H7 (cell line): ENCODE data around the gene SMO. TPM values are rescaled to one million over a fixed set of nuclear protein-coding genes. Genes with fewer than 3 reads are reported as not detected.
A peak's percentile ranks its signal among the peaks of the same experiment; 100 is the strongest.

Source experiments
- DNase-seq: peaks from one replicate; pipeline ENCODE4 v3.0.0; 2012
- H3K27me3 ChIP-seq: 2 replicates; pipeline ENCODE4 v1.6.0; 2011; ENCODE audit warnings: mild to moderate bottlenecking, low read length; ENCODE audit not compliant: control insufficient read depth, insufficient read depth
- H3K36me3 ChIP-seq: replicated peaks from 2 replicates; pipeline ENCODE4 v1.5.1; 2011; ENCODE audit warnings: low read length; ENCODE audit not compliant: control insufficient read depth, insufficient read depth
- H3K4me3 ChIP-seq: 2 replicates; pipeline ENCODE4 v1.5.1; 2011; ENCODE audit warnings: low read depth, mild to moderate bottlenecking, control low read depth, low read length, moderate library complexity; ENCODE audit not compliant: insufficient read depth
- total RNA-seq: library from RNA; depleted of rRNA; stranded (reverse); fragments of >200 nt; shearing (Covaris generic); gene quantifications from 2 replicates; pipeline ENCODE4 v1.2.3, GENCODE V29; 2014; rRNA removed

Gene SMO
- total RNA-seq, 1 experiment from 2014 or later: 44.9 TPM

DNA sequence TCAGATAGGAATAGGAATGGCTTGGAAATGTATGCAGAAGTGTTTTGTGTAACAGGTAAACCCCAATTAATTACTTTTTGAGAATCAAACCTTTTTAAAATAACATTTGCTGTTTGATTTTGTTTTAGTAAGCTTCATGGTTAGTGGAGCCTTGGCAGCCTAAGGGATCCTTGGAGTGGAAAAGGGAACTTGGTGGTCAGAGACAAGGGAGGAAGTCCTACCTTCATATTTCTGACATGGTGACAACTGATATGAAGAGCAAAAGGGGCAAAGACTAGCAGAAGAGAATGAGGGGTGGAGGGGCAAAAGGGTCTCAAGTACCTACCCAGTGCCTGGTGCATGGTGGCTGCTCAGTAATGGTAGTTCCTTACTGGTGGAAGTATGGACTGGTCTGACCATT is 68.7 kb downstream of the SMO start:
- Histone ChIP-seq H3K36me3 (no peaks in the 10 kb centered on the region), H3K4me3 (no peak overlapping the region), H3K27me3 (no peaks in the 10 kb centered on the region; the same call in 1 of the 2 replicates)
- no peak for DNase-seq

DNA sequence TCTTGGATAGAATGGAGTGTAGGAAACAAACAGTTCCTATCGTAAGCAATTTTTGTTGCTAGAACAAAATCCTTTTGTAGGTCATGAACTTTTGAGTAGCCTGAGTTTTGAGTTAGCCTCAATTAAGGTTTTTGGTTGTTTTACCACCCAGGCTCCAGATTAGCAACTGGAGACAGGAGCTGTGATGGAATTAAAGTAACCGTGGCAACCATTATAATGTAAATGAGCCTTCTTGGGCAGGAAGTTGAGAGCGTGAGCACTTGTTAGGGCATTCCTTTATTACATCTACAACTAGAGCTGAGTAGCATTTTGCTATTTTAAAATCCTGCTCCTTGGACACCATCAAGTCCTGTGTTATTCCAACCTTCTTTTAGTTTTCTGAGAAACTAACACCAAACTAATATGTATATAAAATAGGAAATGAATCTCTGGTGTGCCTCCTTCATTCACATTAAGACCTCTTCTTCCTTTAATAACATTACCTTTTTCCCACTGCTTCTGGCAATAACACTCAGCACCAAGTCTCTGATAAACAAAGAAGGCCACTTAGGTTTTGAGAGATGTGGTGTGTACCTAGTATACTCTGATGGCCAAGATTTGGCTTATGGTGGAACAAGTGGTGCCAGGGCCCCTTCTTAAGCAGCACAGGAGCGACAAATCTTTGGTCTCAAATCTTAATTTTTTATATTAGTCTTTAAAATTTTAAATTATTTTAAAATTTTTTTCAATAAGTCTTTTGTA is 70.4 kb downstream of the SMO start:
- Histone ChIP-seq H3K4me3 (no peak overlapping the region), H3K36me3 (no peaks in the 10 kb centered on the region), H3K27me3 (no peaks in the 10 kb centered on the region; the same call in 1 of the 2 replicates)
- peak; percentile 82 for DNase-seq

DNA sequence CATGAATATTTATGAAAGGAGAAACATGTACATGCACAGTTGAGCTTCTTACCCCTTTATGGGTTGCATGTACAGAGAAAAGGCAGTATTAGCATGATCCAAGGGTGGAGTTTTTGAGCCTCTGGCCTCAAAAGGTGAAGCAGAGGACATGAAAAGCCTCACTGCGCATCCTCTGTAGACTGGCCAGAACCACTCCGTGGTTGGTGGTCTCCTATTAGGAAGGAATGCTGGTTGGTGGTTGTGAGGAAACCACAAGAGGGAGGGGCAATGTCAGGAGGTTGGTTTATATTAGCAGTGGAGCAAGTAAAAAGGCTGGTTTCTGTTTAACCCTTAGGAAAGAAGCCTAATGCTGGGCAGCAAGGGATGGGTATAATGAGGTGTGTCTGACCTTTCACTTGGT is 73.9 kb downstream of the SMO start:
- H3K36me3 ChIP-seq: no peaks in the 10 kb centered on the region
- no peak overlapping the region for H3K4me3 ChIP-seq
- H3K27me3 ChIP-seq: no peaks in the 10 kb centered on the region; the same call in 1 of the 2 replicates
- DNase-seq: no peak

Other genes starting within 250 kb of the SMO start
- 98.0 and 108 TPM in 2 replicates for gene TNPO3, start 133.5 kb upstream of the SMO start, total RNA-seq
- 19.7 and 22.1 TPM in 2 replicates for gene TSPAN33, start 43.9 kb upstream of the SMO start, total RNA-seq
- 14.2 and 26.9 TPM in 2 replicates for gene AHCYL2, start 36.4 kb downstream of the SMO start, total RNA-seq
- 3.8 and 5.1 TPM in 2 replicates for gene STRIP2, start 245.8 kb downstream of the SMO start, total RNA-seq